Activated effector memory CD4-positive, alpha-beta T cell treated with Interleukin-2 at 50 U/mL for 16 hours (primary cell): ENCODE data around the gene MAPT.

Experiments
- DNase-seq: peaks from one replicate; pipeline ENCODE4 v3.0.0-alpha.2; 2020

The MAPT gene

GRCh38 chr17:46035112-46035818, 140.9 kb downstream of the MAPT start:
- DNase-seq = no peak

- DNase-seq = no peak
Measured at GRCh38 chr17:46036491-46036890, 142.1 kb downstream of the MAPT start.

GRCh38 chr17:46037722-46038255, 143.4 kb downstream of the MAPT start:
- DNase-seq = no peak

GRCh38 chr17:46038414-46038813, 144.1 kb downstream of the MAPT start:
- no peak for DNase-seq

- no peak for DNase-seq
Measured at GRCh38 chr17:46038937-46039336, 144.6 kb downstream of the MAPT start.

GRCh38 chr17:46039592-46040186, 145.3 kb downstream of the MAPT start:
- DNase-seq = no peak

GRCh38 chr17:46042246-46042645, 147.9 kb downstream of the MAPT start:
- no peak for DNase-seq

- no peak for DNase-seq
Measured at GRCh38 chr17:46042925-46043324, 148.6 kb downstream of the MAPT start.

GRCh38 chr17:46043606-46044005, 149.3 kb downstream of the MAPT start:
- DNase-seq = no peak

- no peak for DNase-seq
Measured at GRCh38 chr17:46044286-46044928, 150.1 kb downstream of the MAPT start.

- DNase-seq = no peak
Measured at GRCh38 chr17:46044989-46045388, 150.6 kb downstream of the MAPT start.

- DNase-seq = no peak
Measured at GRCh38 chr17:46045639-46046038, 151.3 kb downstream of the MAPT start.

GRCh38 chr17:46046957-46047356, 152.6 kb downstream of the MAPT start:
- no peak for DNase-seq

- no peak for DNase-seq
Measured at GRCh38 chr17:46047398-46047797, 153.0 kb downstream of the MAPT start.

GRCh38 chr17:46047856-46048255, 153.5 kb downstream of the MAPT start:
- no peak for DNase-seq

GRCh38 chr17:46049656-46050055, 155.3 kb downstream of the MAPT start:
- DNase-seq = no peak

GRCh38 chr17:46053911-46054534, 159.7 kb downstream of the MAPT start:
- no peak for DNase-seq

- DNase-seq = no peak
Measured at GRCh38 chr17:46056800-46057304, 162.5 kb downstream of the MAPT start.

- DNase-seq = no peak
Measured at GRCh38 chr17:46057366-46057765, 163.0 kb downstream of the MAPT start.

GRCh38 chr17:46059486-46059885, 165.1 kb downstream of the MAPT start:
- DNase-seq = no peak

GRCh38 chr17:46060461-46060860, 166.1 kb downstream of the MAPT start:
- no peak for DNase-seq

- no peak for DNase-seq
Measured at GRCh38 chr17:46061435-46061834, 167.1 kb downstream of the MAPT start.

GRCh38 chr17:46063241-46063640, 168.9 kb downstream of the MAPT start:
- no peak for DNase-seq
